Ovary (tissue), 9 donors: Measurements from ENCODE around the gene EXT2. TPM values are rescaled to one million over a fixed set of nuclear protein-coding genes. Genes with fewer than 3 reads are reported as not detected.

Experiments used
- DNase-seq, 5 donors: peaks; one replicate each; pipeline ENCODE4 v3.0.0-alpha.2; 2019 to 2020
- H3K27ac ChIP-seq, 2 donors: fragments of 200-600 bp; one replicate each; pipeline versions ENCODE4 v1.5.1 to v1.8.0; 2019 to 2022
- H3K27me3 ChIP-seq: fragments of 200-600 bp; one replicate; pipeline ENCODE4 v1.8.0; 2022
- H3K36me3 ChIP-seq: fragments of 200-600 bp; sonication (generic); one replicate; pipeline ENCODE4 v1.5.1; 2019
- H3K4me1 ChIP-seq: one replicate; pipeline ENCODE4 v1.8.1; 2013; ENCODE audit warnings: mild to moderate bottlenecking, moderate library complexity; ENCODE audit not compliant: insufficient read depth
- H3K4me3 ChIP-seq: fragments of 200-600 bp; sonication (generic); one replicate; pipeline ENCODE4 v1.5.1; 2017
- H3K9me3 ChIP-seq, 2 donors: fragments of 200-600 bp in 1 of 2; sonication (generic) in 1 of 2; one replicate each; pipeline versions ENCODE4 v1.5.1 to v1.8.1; 2013 to 2019; ENCODE audit warnings: mild to moderate bottlenecking in 1 of 2, moderate library complexity in 1 of 2
- EP300 ChIP-seq: sonication (generic); formaldehyde crosslinking; IDR thresholded peaks from one replicate; pipeline ENCODE4 v1.6.1; 2017; ENCODE audit warnings: antibody characterized with exemption
- POLR2A ChIP-seq: fragments of 450-650 bp; IDR thresholded peaks from one replicate; pipeline ENCODE4 v1.6.1; 2017; ENCODE audit warnings: antibody characterized with exemption, mild to moderate bottlenecking, moderate library complexity
- WGBS, 3 donors: extraction: QIAGEN DNeasy Blood & Tissue Kit in 1 of 3; methylation state at CpG; one replicate each; pipeline versions ENCODE4 v1.1.5 to v1.1.7; 2013 to 2017; 5-methylcytosine and 5-hydroxymethylcytosine counted together
- intact Hi-C, 4 donors: fragments of 100-400 bp; cut with DNase I; formaldehyde crosslinking; loops; one replicate each; pipeline versions ENCODE4 v1.11.0 to v1.15.1; 2022 to 2023
- polyA plus RNA-seq, 2 donors: library from polyadenylated mRNA; stranded (reverse); fragments of 200-250 nt in 1 of 2; fragments of 350-450 nt in 1 of 2; fragmentation: Illumina TruSeq in 1 of 2; extraction: RNeasy Lipid Tissue Mini Kit (QIAGEN cat#74804) in 1 of 2; gene quantifications; one replicate each; pipeline ENCODE4 v1.2.3, GENCODE V29; 2013 to 2014
- total RNA-seq, 7 donors: library from RNA; depleted of rRNA in 2 of 7; stranded (reverse); fragments of >200 nt in 2 of 7; fragmentation: NEBNext Ultra II Directional in 3 of 7; extraction: Animal tissue kit (Norgen Biotek cat#: 25700) in 3 of 7; gene quantifications; one replicate each; pipeline versions ENCODE4 v1.1.0 to v1.2.4, GENCODE V29; 2016 to 2023
- TF ChIP-seq, protein P1 (sequence below), 3 donors: fragments of 450-650 bp in 2 of 3; fragments of 200-600 bp in 1 of 3; IDR thresholded peaks; one replicate each; pipeline versions ENCODE4 v1.5.1 to v1.8.0; 2016 to 2022; ENCODE audit warnings: antibody characterized with exemption in 3 of 3, mild to moderate bottlenecking in 1 of 3
- donor health status: DM: no; HTN: no; CAD: no; lungs with moderate emphysema.
- donor health status: DM: no; HTN: no; CAD: no.
- donor health status: Bipolar disorder and iron deficiency.
- donor health status: DM: yes; HTN: yes; CAD: no.
- donor health status: DM: no; HTN: no; CAD: no.
- donor health status: DM: yes; HTN: yes; CAD: no.

EXT2 gene
- total and polyA plus RNA-seq, 9 donors, result 38.0 to 88.8 (median 47.1) TPM

DNA sequence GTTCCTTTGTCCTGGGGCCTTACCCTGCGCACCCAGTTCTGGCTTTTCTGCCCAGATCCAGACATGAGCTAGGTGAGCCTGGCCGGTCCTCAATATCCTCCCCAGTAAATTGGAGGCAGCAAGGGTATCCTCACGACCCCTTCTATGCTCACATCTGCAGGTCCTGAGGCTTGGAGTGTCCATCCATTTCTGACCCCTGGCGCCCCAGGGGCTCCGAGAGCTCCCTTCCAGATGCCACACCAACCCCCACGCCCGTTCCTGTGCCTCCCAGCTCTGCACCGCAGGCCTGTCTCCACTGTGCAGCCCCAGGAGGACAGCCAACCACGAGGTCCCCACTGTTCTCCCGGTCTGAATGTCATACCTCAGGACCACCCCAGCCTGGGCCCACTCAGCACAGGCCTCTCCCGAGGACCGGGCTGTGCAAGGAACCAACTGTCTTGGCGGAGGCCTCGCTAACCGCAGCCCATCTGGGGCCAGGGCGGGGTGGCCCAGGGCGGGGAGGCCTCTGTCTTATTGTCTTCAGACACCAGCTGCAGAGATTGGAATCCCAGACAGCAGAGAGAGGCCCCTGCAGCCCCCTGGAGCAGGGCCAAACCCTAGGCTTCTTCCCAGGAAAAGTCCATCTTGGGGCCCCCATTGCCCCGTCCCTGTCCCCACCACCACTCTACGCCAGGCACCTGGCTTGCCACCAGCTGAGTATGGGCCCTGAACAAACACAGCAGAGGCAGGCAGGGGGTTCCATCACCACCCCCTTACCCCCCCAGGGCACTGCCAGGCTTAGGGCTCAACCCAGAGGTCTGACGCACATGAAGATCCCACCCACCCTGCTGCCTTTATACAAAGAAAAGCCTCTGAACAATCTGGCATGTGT is 175.2 kb downstream of the EXT2 start:
- intact Hi-C loops, result no loop called here
- TF ChIP-seq POLR2A, result no peak
- TF ChIP-seq, protein P1, sequence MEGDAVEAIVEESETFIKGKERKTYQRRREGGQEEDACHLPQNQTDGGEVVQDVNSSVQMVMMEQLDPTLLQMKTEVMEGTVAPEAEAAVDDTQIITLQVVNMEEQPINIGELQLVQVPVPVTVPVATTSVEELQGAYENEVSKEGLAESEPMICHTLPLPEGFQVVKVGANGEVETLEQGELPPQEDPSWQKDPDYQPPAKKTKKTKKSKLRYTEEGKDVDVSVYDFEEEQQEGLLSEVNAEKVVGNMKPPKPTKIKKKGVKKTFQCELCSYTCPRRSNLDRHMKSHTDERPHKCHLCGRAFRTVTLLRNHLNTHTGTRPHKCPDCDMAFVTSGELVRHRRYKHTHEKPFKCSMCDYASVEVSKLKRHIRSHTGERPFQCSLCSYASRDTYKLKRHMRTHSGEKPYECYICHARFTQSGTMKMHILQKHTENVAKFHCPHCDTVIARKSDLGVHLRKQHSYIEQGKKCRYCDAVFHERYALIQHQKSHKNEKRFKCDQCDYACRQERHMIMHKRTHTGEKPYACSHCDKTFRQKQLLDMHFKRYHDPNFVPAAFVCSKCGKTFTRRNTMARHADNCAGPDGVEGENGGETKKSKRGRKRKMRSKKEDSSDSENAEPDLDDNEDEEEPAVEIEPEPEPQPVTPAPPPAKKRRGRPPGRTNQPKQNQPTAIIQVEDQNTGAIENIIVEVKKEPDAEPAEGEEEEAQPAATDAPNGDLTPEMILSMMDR (IDR thresholded peaks at IDR 0.05), result no peak
- Histone ChIP-seq H3K4me3 (no peak overlapping the region), H3K36me3 (no peaks in the 10 kb centered on the region), H3K4me1 (no peaks in the 10 kb centered on the region), H3K27ac (peak overlapping the region in 1 of 2 donors; percentile 58), H3K27me3 (no peaks in the 10 kb centered on the region), H3K9me3 (no peaks in the 10 kb centered on the region)
- DNase-seq, result no peak
- 80 to 86% (median 84%) methylated on average over 16 to 20 of the region's 20 CpGs for WGBS, 3 donors

DNA sequence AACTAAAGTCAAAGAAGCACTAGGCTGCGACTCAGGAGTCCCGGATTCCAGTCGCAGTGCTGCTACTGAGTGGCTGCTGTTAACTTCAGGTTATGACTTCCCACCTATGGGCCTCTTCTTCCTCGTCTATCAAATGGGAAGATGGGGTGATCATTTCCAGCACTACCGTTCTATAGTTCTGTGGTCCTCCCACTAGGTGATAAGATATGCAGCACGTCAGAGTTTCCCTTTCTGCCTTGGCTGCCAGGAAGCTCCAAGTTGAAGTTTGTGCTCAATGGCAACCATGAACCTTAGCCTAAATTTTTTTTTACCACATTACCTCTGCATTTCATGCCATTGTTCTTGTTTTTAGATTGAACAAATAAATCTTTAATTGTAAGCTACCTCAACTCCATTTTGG is 175.8 kb downstream of the EXT2 start:
- Histone ChIP-seq H3K4me1 (no peaks in the 10 kb centered on the region), H3K27ac (no peak overlapping the region), H3K4me3 (no peak overlapping the region), H3K27me3 (no peaks in the 10 kb centered on the region), H3K9me3 (no peaks in the 10 kb centered on the region), H3K36me3 (no peaks in the 10 kb centered on the region)
- TF ChIP-seq POLR2A (no peak), EP300 (no peak)
- TF ChIP-seq, protein P1 (IDR thresholded peaks at IDR 0.05), result no peak
- intact Hi-C loops, result no loop called here
- no peak for DNase-seq
- 84 to 90% (median 88%) methylated on average over 6 of the region's 6 CpGs for WGBS, 3 donors

DNA sequence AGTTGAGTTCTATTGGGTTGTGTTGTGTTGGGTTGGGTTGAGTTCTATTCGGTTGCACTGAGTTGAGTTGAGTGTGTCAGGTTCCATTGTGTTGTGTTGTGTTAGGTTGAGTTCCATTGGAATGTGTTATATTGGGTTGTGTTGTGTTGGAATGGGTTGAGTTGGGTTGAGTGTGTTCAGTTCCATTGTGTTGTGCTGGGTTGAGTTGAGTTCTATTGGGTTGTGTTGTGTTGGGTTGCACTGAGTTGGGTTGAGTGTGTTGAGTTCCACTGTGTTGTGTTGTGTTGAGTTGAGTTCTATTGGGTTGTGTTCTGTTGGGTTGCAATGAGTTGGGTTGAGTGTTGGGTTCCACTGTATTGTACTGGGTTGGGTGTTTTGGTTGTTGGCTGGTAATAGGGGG is 178.9 kb downstream of the EXT2 start:
- TF ChIP-seq POLR2A (no peak), EP300 (no peak)
- TF ChIP-seq, protein P1 (IDR thresholded peaks at IDR 0.05), result no peak
- WGBS, 3 donors, result 87 to 97% (median 92%) methylated on average over 1 of the region's 1 CpG
- Histone ChIP-seq H3K9me3 (no peaks in the 10 kb centered on the region), H3K27me3 (no peaks in the 10 kb centered on the region), H3K27ac (no peak overlapping the region), H3K4me1 (no peaks in the 10 kb centered on the region), H3K36me3 (no peaks in the 10 kb centered on the region), H3K4me3 (no peak overlapping the region)
- intact Hi-C loops, result no loop called here
- DNase-seq, result no peak

DNA sequence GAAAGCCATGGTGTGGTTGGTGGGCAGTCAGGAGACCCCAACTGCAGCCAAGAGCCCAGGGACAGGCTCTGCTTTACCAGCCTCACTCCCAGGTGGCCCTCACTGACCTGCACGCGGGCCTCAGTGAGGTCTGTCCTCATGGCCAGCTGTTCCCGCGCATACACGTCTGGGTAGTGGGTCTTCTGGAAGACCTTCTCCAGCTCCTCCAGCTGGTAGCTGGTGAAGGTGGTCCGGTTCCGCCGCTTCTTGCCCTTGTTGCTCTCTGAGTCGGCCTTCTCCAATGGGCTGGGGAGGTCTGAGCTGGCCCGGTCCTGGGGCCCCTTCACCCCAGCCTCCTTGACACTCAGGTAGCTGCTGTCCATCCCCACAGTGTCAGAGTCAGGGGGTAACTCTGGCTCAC is 179.8 kb downstream of the EXT2 start:
- Histone ChIP-seq H3K9me3 (no peaks in the 10 kb centered on the region), H3K27ac (no peak overlapping the region), H3K4me1 (no peaks in the 10 kb centered on the region), H3K36me3 (no peaks in the 10 kb centered on the region), H3K27me3 (no peaks in the 10 kb centered on the region), H3K4me3 (no peak overlapping the region)
- TF ChIP-seq, protein P1 (IDR thresholded peaks at IDR 0.05), result no peak
- TF ChIP-seq EP300 (no peak), POLR2A (no peak)
- intact Hi-C loops, result no loop called here
- 87 to 99% (median 95%) methylated on average over 10 of the region's 10 CpGs for WGBS, 3 donors
- DNase-seq, result no peak
